ENCODE measurements around the gene EEF1G.
"Not testable (repeated sequence)": the region's sequence is repeated elsewhere in the genome, so short reads cannot be mapped to it uniquely, and the experiment has no call there.

- not testable (repeated sequence) for TF ChIP-seq CTCF (IDR thresholded peaks at IDR 0.05; ENCODE audit: insufficient read depth, low read depth, low read length); EZH2 (IDR thresholded peaks at IDR 0.05; ENCODE audit: insufficient read depth, low read length)
These were observed 23.2 kb downstream of the EEF1G start for GRCh38 chr11:62550478-62550877.
